D341Med (cell line): ENCODE measurements around the gene AKAP6.
A peak's percentile ranks its signal among the peaks of the same experiment; 100 is the strongest.
"Not testable (repeated sequence)": the region's sequence is repeated elsewhere in the genome, so short reads cannot be mapped to it uniquely, and the experiment has no call there.

Source experiments
- DNase-seq: peaks from one replicate; pipeline ENCODE4 v3.0.0; 2012; ENCODE audit warnings: low spot score

AKAP6 gene

GRCh38 chr14:32370714-32371113 lies 41.6 kb downstream of the AKAP6 start:
- DNase-seq, result no peak

GRCh38 chr14:32372154-32372553 lies 43.1 kb downstream of the AKAP6 start:
- no peak for DNase-seq

GRCh38 chr14:32373174-32373573 lies 44.1 kb downstream of the AKAP6 start:
- not testable (repeated sequence) for DNase-seq

- DNase-seq, result no peak
Measured at GRCh38 chr14:32374155-32374554, 45.1 kb downstream of the AKAP6 start.

- no peak for DNase-seq
Measured at GRCh38 chr14:32375663-32376062, 46.6 kb downstream of the AKAP6 start.

GRCh38 chr14:32377046-32377646 lies 48.0 kb downstream of the AKAP6 start:
- DNase-seq, result no peak

GRCh38 chr14:32378284-32378683 lies 49.2 kb downstream of the AKAP6 start:
- no peak for DNase-seq

- no peak for DNase-seq
Measured at GRCh38 chr14:32379447-32379846, 50.3 kb downstream of the AKAP6 start.

GRCh38 chr14:32381869-32382268 lies 52.8 kb downstream of the AKAP6 start:
- DNase-seq, result no peak

GRCh38 chr14:32382704-32383103 lies 53.6 kb downstream of the AKAP6 start:
- peak; percentile 72 for DNase-seq

- DNase-seq, result no peak
Measured at GRCh38 chr14:32383364-32384009, 54.4 kb downstream of the AKAP6 start.

GRCh38 chr14:32384464-32384863 lies 55.4 kb downstream of the AKAP6 start:
- no peak for DNase-seq

GRCh38 chr14:32387295-32387694 lies 58.2 kb downstream of the AKAP6 start:
- DNase-seq, result not testable (repeated sequence)

GRCh38 chr14:32393119-32393518 lies 64.0 kb downstream of the AKAP6 start:
- DNase-seq, result no peak

GRCh38 chr14:32394038-32394437 lies 64.9 kb downstream of the AKAP6 start:
- DNase-seq, result no peak

GRCh38 chr14:32396885-32397284 lies 67.8 kb downstream of the AKAP6 start:
- DNase-seq, result no peak

- no peak for DNase-seq
Measured at GRCh38 chr14:32397861-32398640, 69.0 kb downstream of the AKAP6 start.

GRCh38 chr14:32399920-32400319 lies 70.8 kb downstream of the AKAP6 start:
- DNase-seq, result no peak

GRCh38 chr14:32400480-32400879 lies 71.4 kb downstream of the AKAP6 start:
- no peak for DNase-seq

- DNase-seq, result no peak
Measured at GRCh38 chr14:32403021-32403420, 73.9 kb downstream of the AKAP6 start.

GRCh38 chr14:32403688-32404087 lies 74.6 kb downstream of the AKAP6 start:
- DNase-seq, result no peak

- peak; percentile 52 for DNase-seq
Measured at GRCh38 chr14:32404784-32405573, 75.9 kb downstream of the AKAP6 start.
